ENCODE data around the gene CDC6. TPM values are rescaled to one million over a fixed set of nuclear protein-coding genes. Genes with fewer than 3 reads are reported as not detected.

Gene CDC6, protein sequence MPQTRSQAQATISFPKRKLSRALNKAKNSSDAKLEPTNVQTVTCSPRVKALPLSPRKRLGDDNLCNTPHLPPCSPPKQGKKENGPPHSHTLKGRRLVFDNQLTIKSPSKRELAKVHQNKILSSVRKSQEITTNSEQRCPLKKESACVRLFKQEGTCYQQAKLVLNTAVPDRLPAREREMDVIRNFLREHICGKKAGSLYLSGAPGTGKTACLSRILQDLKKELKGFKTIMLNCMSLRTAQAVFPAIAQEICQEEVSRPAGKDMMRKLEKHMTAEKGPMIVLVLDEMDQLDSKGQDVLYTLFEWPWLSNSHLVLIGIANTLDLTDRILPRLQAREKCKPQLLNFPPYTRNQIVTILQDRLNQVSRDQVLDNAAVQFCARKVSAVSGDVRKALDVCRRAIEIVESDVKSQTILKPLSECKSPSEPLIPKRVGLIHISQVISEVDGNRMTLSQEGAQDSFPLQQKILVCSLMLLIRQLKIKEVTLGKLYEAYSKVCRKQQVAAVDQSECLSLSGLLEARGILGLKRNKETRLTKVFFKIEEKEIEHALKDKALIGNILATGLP
- total RNA-seq (2022) = 567 and 645 TPM in 2 replicates
- percentile 100 among the genes with signal in this experiment for Bru-seq, nascent RNA
- percentile 99 among the genes with signal in this experiment for BruChase-seq, experiment 1, labeled RNA remaining after a 6-hour chase
- BruChase-seq, experiment 2, labeled RNA remaining after a 2-hour chase = percentile 100 among the genes with signal in this experiment
- long read RNA-seq, full-length matches to known transcripts = 457 of 534 reads
- long read RNA-seq, partial matches to known transcripts = 12 of 534 reads
- long read RNA-seq, other reads (novel, unspliced or antisense) = 65 of 534 reads

DNA sequence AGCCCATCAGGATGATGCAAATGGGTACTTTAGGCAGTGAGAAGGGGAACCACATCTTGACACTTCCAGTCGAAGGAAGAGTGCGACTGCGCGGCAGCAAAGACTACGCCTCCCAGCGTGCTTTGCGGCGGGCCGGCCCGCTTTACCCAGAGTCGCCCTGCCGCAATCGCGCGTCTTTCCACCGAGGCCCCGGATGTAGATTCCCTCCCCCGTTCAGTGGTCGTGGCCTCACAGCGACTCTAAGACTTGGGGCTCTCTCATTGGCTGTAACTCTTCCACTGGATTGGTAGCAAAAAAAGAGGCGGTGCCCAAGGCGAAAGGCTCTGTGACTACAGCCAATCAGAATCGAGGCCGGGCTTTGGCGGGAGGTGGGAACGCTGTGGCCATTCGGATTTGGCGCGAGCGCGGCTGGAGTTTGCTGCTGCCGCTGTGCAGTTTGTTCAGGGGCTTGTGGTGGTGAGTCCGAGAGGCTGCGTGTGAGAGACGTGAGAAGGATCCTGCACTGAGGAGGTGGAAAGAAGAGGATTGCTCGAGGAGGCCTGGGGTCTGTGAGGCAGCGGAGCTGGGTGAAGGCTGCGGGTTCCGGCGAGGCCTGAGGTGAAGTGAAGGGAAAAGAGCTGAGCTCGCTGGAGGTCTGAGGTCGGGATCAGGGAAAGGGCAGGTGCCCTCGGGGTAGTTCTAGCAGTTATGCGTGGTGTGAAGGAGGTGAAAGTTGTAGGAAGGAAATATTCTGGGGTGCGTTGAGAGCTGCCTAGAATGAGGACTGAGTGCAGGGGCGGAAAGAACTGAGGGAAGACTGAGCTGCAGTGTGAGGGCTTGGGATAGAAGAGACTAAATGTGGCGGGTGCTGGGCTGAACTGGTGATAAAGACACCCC is at the start of gene CDC6:
Gene CDC6, plus strand, starts transcription at position 386 of the 876 bp plus-strand sequence. CDS start 1,542 bp downstream, outside the sequence.
- CTCF ChIA-PET = interaction anchor here (0.6 to 9.9 kb wide), 47 partner anchors 10 to 1046 kb away, joined by 3 to 181 read pairs (median 4); partner anchors contain the start of genes CASC3, MSL1, NR1D1 and TOP2A
- H3K27me3 Mint-ChIP-seq (ENCODE audit: unreplicated experiment) = no peaks in the 10 kb centered on the region
- peak; percentile 100 for DNase-seq
- intact Hi-C loops (cut with micrococcal nuclease; ENCODE audit: unreplicated experiment) = loop anchor here (1.0 to 10.0 kb wide), 6 partner anchors 146 to 653 kb away; partner anchors contain the start of genes GRB7, LRRC3C, MIEN1 and ORMDL3
- peaks cover 71% of the 10 kb centered on the region for H3K4me1 Mint-ChIP-seq (ENCODE audit: low read depth, unreplicated experiment)
- H3K36me3 Mint-ChIP-seq (ENCODE audit: insufficient read depth, unreplicated experiment) = peaks cover 95% of the 10 kb centered on the region
- H3K27ac Mint-ChIP-seq (ENCODE audit: unreplicated experiment) = peak within 1 kb of the TSS; percentile 90
- peak within 1 kb of the TSS; percentile 83 for H3K4me3 Mint-ChIP-seq (ENCODE audit: low read depth, unreplicated experiment)
- TSS peak; percentile 26 for BruUV-seq (replicated peaks)
- TF ChIP-seq, protein P1, sequence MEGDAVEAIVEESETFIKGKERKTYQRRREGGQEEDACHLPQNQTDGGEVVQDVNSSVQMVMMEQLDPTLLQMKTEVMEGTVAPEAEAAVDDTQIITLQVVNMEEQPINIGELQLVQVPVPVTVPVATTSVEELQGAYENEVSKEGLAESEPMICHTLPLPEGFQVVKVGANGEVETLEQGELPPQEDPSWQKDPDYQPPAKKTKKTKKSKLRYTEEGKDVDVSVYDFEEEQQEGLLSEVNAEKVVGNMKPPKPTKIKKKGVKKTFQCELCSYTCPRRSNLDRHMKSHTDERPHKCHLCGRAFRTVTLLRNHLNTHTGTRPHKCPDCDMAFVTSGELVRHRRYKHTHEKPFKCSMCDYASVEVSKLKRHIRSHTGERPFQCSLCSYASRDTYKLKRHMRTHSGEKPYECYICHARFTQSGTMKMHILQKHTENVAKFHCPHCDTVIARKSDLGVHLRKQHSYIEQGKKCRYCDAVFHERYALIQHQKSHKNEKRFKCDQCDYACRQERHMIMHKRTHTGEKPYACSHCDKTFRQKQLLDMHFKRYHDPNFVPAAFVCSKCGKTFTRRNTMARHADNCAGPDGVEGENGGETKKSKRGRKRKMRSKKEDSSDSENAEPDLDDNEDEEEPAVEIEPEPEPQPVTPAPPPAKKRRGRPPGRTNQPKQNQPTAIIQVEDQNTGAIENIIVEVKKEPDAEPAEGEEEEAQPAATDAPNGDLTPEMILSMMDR (IDR thresholded peaks at IDR 0.05; ENCODE audit: unreplicated experiment) = no peak
- no peaks in the 10 kb centered on the region for H3K9me3 Mint-ChIP-seq (ENCODE audit: low read depth, unreplicated experiment)

DNA sequence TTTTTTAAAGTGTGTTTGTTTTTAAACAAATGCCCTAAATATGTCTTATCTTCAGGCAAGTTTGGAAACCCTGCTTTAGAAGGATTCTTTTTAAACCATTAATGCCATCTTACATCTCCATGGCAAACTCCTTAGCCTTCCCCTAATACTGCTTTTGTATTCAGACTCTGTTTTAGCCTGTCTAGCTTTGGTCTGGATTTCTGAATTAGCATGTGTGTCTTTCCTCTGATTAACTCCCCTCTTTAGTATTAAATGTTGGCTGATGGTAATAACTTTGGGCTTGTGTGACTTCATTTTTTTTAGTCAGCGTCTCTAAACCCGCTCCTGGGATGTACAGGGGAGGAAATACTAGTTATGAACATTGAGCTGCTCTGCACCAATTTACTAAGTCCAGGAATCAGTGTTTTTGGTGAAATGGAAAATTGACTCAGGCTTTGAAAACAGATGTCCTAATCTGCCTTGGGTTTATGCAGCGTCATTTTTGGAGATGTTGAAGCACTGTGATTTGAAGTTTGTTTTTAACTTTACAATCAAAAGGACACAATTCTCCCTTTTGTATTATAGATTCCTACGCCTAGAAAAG is 46.3 kb upstream of the CDC6 start:
- H3K4me1 Mint-ChIP-seq (ENCODE audit: low read depth, unreplicated experiment) = peaks cover 32% of the 10 kb centered on the region
- no peak overlapping the region for H3K4me3 Mint-ChIP-seq (ENCODE audit: low read depth, unreplicated experiment)
- H3K36me3 Mint-ChIP-seq (ENCODE audit: insufficient read depth, unreplicated experiment) = peaks cover 59% of the 10 kb centered on the region
- CTCF ChIA-PET = interaction anchor here (0.8 to 6.9 kb wide), 11 partner anchors 9 to 207 kb away, joined by 3 to 47 read pairs (median 5); partner anchors contain the start of genes NR1D1 and WIPF2
- DNase-seq = no peak
- TF ChIP-seq, protein P1 (IDR thresholded peaks at IDR 0.05; ENCODE audit: unreplicated experiment) = no peak
- intact Hi-C loops (cut with micrococcal nuclease; ENCODE audit: unreplicated experiment) = no loop called here
- no peak overlapping the region for H3K27ac Mint-ChIP-seq (ENCODE audit: unreplicated experiment)
- no TSS peak for BruUV-seq (replicated peaks)
- H3K9me3 Mint-ChIP-seq (ENCODE audit: low read depth, unreplicated experiment) = no peaks in the 10 kb centered on the region
- H3K27me3 Mint-ChIP-seq (ENCODE audit: unreplicated experiment) = no peaks in the 10 kb centered on the region

DNA sequence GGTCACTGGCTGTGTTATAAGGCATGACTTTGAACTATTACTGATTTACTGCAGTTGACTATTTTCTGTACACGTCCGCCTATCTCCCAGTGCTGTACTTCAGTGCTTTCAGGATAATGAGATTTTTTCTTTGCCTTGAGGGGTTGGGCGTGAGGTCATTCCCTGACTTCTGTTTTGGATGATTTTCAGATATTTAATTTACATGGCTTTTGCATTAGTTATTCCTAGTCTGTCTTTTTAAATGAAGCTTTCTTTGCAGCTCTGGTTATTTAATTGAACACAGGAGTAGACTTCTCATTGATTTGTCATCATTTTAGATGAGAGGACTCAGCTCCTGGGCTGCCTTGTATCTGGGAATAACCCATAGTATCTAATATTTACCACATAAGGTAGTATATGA is 44.9 kb upstream of the CDC6 start:
- CTCF ChIA-PET = interaction anchor here (0.7 to 6.9 kb wide), 15 partner anchors 8 to 307 kb away, joined by 3 to 47 read pairs (median 4); partner anchors contain the start of genes NR1D1 and WIPF2

More for the DNA sequence above, 44.9 kb upstream of the CDC6 start:
- Mint-ChIP-seq H3K27me3 (ENCODE audit: unreplicated experiment) (no peaks in the 10 kb centered on the region), H3K36me3 (ENCODE audit: insufficient read depth, unreplicated experiment) (peaks cover 50% of the 10 kb centered on the region), H3K9me3 (ENCODE audit: low read depth, unreplicated experiment) (no peaks in the 10 kb centered on the region), H3K4me3 (ENCODE audit: low read depth, unreplicated experiment) (no peak overlapping the region), H3K27ac (ENCODE audit: unreplicated experiment) (no peak overlapping the region), H3K4me1 (ENCODE audit: low read depth, unreplicated experiment) (peaks cover 32% of the 10 kb centered on the region)
- DNase-seq = no peak
- intact Hi-C loops (cut with micrococcal nuclease; ENCODE audit: unreplicated experiment) = no loop called here
- BruUV-seq (replicated peaks) = no TSS peak
- TF ChIP-seq, protein P1 (IDR thresholded peaks at IDR 0.05; ENCODE audit: unreplicated experiment) = no peak
